Activated gamma-delta T cell (primary cell): ENCODE data around the gene IL21.

ENCODE experiments used
- DNase-seq: peaks from one replicate; lab custom pipeline; 2025; lab: John Stamatoyannopoulos, UW

IL21 gene

GRCh38 chr4:122633211-122633610 is 12.3 kb upstream of the IL21 start:
- no peak for DNase-seq

GRCh38 chr4:122632396-122633143 is 11.7 kb upstream of the IL21 start:
- no peak for DNase-seq

GRCh38 chr4:122625156-122625555 is 4.3 kb upstream of the IL21 start:
- no peak for DNase-seq

- no peak for DNase-seq
Observed at GRCh38 chr4:122624205-122624604, 3.3 kb upstream of the IL21 start.

- no peak for DNase-seq
Observed at GRCh38 chr4:122623637-122624166, 2.8 kb upstream of the IL21 start.

- DNase-seq = no peak
Observed at GRCh38 chr4:122622400-122622799, 1.5 kb upstream of the IL21 start.

- no peak for DNase-seq
Observed at GRCh38 chr4:122619611-122620010, 1.3 kb downstream of the IL21 start.

GRCh38 chr4:122617597-122618593 is 3.0 kb downstream of the IL21 start:
- no peak for DNase-seq

GRCh38 chr4:122616915-122617596 is 3.8 kb downstream of the IL21 start:
- DNase-seq = no peak

GRCh38 chr4:122614621-122615020 is 6.2 kb downstream of the IL21 start:
- no peak for DNase-seq

- no peak for DNase-seq
Observed at GRCh38 chr4:122612540-122612939, 8.3 kb downstream of the IL21 start.

- no peak for DNase-seq
Observed at GRCh38 chr4:122606364-122607043, 14.4 kb downstream of the IL21 start.

GRCh38 chr4:122604146-122604545 is 16.7 kb downstream of the IL21 start:
- no peak for DNase-seq

GRCh38 chr4:122603156-122603574 is 17.7 kb downstream of the IL21 start:
- DNase-seq = no peak

- DNase-seq = no peak
Observed at GRCh38 chr4:122602277-122603142, 18.4 kb downstream of the IL21 start.

- no peak for DNase-seq
Observed at GRCh38 chr4:122591196-122591595, 29.7 kb downstream of the IL21 start.

- DNase-seq = no peak
Observed at GRCh38 chr4:122588453-122589238, 32.2 kb downstream of the IL21 start.

- DNase-seq = no peak
Observed at GRCh38 chr4:122584519-122584918, 36.3 kb downstream of the IL21 start.

- no peak for DNase-seq
Observed at GRCh38 chr4:122583906-122584305, 37.0 kb downstream of the IL21 start.
